GM21447 (cell line): ENCODE results near the gene GINS2.

Experiments
- ATAC-seq: cut with Tn5 transposase; IDR thresholded peaks from one replicate; pipeline ENCODE4 v1.9.1; 2021; ENCODE audit not compliant: unreplicated experiment

GINS2 gene

GRCh38 chr16:85670840-85671239, 17.9 kb downstream of the GINS2 start:
- ATAC-seq = no peak

DNA sequence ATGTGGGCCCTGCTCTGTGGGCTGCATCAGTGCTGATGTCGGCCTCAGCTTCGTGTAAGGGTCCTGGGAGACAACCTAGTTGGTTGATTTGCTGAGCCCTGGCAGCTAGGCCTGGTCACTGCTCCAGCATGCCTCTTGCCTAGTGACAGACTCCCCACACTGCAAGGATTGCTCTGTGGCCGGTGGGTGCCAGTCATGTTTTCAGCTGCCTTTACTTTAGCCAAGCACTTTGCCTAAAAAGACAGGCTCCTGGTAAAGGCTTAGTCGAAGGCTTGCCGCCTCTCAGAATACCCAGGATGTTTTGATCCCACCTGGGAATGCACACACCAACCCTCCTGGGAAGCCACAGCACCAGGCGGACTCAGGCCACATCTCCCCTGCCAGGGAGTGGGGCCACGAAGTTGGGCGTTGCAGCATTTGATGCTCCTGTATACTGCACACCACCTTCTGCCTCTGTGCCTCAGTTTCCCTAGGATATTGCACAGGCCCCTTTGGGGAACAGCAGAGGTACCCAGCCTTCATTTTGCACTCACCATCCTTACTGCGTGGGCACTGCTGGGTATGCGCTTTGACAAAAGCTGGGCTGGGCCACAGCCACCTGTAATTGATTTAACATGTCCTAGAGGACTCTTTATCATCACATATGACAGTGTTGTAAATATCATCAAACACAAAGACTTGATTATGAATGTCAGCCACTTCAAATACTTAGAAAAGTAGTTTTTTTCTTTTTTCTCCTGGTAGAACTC, 19.9 kb downstream of the GINS2 start:
- ATAC-seq = no peak

DNA sequence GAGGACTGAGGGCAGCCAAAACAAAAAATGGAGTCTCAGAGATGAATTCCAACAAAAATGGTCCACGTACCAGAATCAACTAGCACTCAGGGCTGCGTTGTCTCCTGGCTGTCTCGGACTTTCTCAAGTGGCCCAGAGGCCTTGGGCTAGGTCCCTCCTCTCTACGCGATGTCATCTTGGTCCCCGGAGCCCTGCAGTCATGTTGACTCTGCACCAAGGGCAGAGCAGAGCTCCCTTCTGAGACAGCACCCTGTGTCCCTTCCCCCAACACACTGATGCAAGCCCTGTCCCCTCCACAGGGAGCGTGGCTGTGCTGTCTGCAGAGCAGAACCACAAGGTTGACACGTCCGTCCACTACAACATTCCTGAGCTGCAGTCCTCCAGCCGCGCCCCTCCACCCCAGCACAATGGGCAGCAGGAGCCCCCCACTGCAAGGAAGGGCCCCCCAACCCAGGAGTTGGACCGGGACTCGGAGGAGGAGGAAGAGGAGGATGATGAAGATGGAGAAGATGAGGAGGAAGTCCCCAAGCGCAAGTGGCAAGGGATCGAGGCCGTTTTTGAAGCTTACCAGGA, 20.8 kb downstream of the GINS2 start:
- ATAC-seq = no peak

GRCh38 chr16:85667261-85667660, 21.5 kb downstream of the GINS2 start:
- ATAC-seq = no peak

DNA sequence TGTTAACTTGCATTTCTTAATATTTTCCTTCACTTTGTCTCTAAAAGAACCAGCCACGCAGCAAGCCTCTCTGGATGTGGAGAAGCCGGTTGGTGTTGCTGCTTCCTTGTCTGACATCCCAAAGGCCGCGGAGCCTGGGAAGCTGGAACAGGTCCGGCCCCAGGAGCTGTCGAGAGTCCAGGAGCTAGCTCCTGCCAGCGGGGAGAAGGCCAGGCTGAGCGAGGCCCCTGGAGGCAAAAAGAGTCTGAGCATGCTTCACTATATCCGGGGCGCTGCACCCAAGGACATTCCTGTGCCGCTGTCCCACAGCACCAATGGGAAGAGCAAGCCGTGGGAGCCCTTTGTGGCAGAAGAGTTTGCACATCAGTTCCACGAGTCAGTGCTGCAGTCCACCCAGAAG, 22.8 kb downstream of the GINS2 start:
- no peak for ATAC-seq

DNA sequence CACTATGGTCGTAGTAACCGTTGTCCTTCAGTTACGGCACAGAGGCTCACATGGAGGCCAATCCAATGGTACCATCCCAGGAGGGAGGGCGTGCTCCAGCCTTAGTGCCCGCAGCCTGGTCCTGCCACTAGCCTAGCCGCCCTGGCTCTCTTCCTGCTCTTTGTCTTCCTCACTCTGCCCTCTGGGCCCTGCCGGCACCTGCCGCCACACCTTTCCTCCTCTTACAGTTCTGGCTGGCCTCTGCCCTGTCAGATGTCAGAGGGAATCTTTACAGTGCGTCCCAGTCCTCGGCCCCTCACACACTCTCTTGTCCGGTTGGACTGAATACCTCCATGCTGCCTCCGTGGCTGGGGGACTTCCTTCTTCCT, 23.4 kb downstream of the GINS2 start:
- no peak for ATAC-seq

DNA sequence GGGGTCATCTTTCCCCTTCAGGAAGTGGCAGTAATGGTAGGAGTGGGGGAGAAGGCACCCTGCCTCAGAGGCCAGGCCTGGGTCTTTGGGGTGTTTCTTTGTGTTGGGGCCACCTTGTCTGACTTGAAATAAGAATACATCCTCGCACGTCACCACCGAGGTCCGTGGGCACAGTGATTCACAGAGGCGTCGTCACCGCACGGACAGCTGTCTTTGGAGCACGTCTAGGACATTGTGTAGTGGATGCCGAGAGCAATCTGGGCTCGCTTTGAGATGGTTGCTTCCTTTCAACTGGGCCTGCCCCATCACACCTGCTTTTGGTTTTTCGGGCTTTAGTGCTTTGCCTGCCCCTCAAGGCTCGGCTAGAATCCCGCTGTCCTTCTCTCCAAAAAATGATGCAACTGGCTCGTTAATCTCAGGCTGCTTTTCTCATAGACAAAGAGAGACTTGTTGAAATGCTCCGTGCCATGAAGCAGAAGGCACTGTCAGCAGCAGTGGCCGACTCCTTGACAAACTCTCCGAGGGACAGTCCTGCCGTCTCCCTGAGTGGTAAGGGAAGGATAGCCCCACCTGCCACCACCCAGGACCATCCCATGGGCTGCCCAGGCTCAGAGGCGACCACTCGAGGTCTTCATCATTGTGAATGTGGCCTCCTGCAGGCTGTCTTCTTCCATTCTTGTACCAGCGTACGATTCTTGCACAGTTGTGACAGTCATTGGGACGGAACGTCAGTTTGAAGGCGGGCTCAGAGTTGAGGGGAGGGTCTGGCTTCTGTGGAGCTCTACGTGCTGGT, 24.0 kb downstream of the GINS2 start:
- ATAC-seq = no peak

DNA sequence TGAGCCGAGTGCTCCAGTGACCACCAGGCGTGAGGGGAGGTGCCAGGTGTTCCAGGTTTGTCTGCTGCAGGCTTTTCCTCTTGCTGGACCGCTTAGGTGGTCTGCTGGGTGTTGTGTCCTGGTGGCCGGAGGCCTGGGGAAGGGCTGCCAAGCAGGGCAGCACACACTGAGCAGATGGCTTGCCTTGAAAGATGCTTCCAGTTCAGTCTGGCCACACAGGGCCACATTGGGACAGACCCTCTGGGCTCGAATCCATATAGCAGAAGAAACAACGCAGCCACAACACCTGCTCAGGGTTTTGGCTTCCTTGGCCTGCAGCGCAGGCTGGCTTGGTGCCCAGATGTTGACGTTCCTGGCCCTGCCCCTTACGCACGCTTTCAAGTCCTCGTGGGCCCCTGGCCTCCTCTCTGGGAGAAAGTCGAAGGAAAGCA, 24.8 kb downstream of the GINS2 start:
- ATAC-seq = no peak

DNA sequence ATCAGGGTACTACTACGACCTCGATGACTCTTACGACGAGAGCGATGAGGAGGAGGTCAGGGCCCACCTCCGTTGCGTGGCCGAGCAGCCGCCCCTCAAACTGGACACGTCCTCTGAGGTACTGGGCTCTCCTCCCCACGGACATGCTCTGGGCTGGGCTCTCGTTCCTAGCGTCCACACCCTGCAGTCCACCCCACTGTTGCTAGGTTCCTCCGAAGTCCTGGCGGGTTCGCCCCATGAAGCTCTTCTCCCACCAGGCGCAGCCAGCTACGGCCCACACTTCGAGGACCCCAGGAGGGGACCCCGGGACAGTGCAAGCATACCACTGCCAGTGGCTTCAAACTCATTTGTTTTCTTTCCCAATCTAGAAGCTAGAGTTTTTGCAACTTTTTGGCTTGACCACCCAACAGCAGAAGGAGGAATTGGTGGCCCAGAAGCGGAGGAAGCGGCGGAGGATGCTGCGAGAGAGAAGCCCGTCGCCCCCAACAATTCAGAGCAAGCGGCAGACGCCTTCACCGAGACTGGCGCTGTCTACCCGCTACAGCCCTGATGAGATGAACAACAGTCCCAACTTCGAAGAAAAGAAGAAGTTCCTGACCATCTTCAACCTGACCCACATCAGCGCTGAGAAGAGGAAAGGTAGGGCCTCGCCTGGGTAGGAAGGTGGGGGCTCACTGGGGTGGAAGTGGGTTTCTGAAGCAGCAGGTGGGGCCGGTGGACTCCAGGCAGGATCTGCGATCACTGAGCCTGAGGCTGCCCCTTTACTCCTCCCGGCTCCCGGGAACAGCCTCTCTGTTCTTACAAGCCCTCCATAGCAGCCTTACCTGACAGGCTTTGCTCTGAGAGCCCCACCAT, 25.6 kb downstream of the GINS2 start:
- no peak for ATAC-seq

GRCh38 chr16:85662482-85662812, 26.3 kb downstream of the GINS2 start:
- ATAC-seq = no peak

DNA sequence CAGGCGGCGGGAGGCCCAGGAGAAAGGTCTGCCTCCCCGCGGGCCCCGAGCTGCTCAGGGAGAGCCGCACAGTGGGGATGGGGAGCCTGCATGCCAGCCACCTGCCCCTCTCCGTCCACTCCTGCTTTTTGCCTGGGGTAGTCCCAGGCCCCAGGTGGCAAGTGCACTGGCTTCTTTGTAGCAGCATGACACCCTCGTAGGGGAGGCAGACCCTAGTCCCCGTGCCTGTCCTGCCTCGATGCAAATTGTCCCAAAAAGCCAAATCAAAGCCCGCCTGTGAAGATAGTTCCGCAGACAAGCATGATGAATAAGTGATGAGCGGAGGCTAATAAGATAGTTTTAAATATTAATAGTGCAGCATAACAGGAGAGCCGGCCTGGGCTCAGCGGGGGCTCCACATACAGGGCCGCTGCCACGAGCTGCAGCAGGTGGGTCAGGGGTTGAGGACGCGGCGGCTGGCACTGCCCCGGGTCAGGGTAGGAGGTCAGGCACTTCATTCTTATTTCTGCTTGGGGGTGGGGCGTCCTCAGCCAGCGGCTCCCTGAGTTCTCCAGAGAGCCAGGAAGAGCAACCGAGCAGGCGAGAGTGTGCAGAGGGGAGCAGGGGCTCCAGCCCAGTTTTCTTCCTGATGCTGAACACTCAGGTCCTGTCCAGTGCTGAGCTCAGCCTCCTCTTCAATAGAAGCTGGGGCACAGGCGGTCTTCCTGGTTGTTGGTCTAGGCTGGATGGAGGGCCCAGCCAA, 26.8 kb downstream of the GINS2 start:
- ATAC-seq = no peak

- ATAC-seq = no peak
These were observed 27.7 kb downstream of the GINS2 start for GRCh38 chr16:85660843-85661739.

DNA sequence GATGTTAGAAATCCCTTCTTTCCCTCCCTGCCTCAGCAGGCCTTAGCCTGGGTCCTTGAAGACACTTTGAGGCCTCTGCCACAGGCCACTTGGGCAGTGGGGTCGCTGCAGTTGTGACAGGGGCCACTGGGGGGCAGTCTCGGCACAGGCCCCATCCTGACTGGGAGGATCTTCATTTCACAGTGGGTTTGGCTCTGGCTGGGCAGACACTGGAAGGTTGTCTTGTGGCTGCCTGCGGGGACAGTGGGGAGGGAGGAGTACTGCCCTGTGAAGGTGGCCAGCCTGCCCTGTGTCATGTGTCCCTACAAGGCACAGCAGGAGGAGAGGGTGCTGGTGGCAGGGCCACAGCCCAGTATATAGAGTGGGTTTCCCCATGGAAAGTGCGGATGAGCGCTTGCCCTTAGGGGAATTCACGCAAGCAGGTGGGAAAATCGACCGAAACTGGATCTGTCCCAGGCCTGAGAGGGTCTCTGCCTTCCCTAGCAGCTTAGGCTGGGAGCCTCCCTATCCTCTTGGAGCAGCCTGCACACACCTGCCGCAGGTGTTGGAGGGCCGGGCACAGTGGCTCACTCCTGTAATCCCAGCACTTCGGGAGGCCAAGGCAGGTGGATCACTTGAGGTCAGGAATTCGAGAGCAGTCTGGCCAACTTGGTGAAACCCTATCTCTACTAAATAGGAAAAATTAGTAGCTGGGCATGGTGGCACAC, 28.8 kb downstream of the GINS2 start:
- no peak for ATAC-seq

- no peak for ATAC-seq
These were observed 29.4 kb downstream of the GINS2 start for GRCh38 chr16:85659336-85659735.

GRCh38 chr16:85658504-85659326, 30.0 kb downstream of the GINS2 start:
- ATAC-seq = no peak

DNA sequence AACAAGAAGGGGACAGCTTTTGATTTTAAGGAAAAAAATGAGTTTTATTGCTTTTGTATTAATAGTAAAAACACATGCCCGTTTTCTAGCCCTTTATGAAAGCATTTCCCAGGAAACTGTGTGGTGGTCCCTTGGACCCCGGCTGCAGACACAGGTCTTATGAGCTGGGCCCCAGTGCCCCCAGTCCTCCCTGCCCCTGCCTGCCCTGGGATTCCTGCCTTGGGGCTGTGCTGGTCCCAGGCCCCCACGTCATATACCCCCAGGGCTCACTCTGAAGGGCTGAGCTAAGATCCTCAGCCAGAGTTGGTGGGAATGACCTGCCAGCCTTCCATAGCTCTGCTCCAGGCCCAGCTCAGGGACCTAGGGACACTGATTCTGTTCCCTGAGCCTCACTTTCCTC, 30.8 kb downstream of the GINS2 start:
- ATAC-seq = no peak

DNA sequence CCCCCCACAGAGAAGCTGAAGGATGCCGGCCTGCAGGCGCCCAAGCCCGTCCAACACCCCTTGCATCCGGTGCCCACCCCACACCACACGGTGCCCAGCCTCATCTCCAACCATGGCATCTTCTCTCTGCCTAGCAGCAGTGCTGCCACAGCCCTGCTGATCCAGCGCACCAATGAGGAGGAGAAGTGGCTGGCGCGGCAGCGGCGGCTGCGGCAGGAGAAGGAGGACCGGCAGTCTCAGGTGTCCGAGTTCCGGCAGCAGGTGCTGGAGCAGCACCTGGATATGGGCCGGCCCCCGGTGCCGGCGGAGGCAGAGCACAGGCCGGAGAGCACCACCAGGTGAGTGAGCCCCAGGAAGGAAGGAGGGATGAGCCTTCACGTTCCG, 31.5 kb downstream of the GINS2 start:
- ATAC-seq = no peak
